Adrenal gland (tissue), 5 donors: Measurements from ENCODE around the gene DNAJC24.

Source experiments
- CTCF ChIP-seq, 6 experiments: fragments of 450-650 bp in 4 of 6; fragments of 200-600 bp in 2 of 6; sonication (generic) in 1 of 6; IDR thresholded peaks; 1 replicate in 5 of 6; 2 replicates in 1 of 6; pipeline versions ENCODE4 v1.5.1 to v1.8.0; 2016 to 2021; ENCODE audit warnings: antibody characterized with exemption in 6 of 6, mild to moderate bottlenecking in 2 of 6, moderate library complexity in 1 of 6
- POLR2A ChIP-seq, 2 donors: fragments of 450-650 bp; IDR thresholded peaks; one replicate each; pipeline ENCODE4 v1.6.1; 2017; ENCODE audit warnings: antibody characterized with exemption in 2 of 2, mild to moderate bottlenecking in 2 of 2, moderate library complexity in 1 of 2
- donor health status: DM: no; HTN: no; CAD: no.

GRCh38 chr11:31325160-31325559 lies 44.5 kb upstream of the DNAJC24 start:
- TF ChIP-seq POLR2A (IDR thresholded peaks at IDR 0.05) = no peak
- TF ChIP-seq CTCF (IDR thresholded peaks at IDR 0.05) = no peak
